Upper lobe of right lung (tissue), 1 donor: ENCODE results near the gene ISLR. TPM values are rescaled to one million over a fixed set of nuclear protein-coding genes. Genes with fewer than 3 reads are reported as not detected.

ENCODE experiments used
- ATAC-seq: fragments of 200-7000 bp; cut with Tn5 transposase; one replicate; pipeline ENCODE4 v1.9.1; 2020; ENCODE audit warnings: mild to moderate bottlenecking, moderate library complexity
- DNase-seq: peaks from one replicate; pipeline ENCODE4 v3.0.0-alpha.2; 2020
- H3K27ac ChIP-seq: fragments of 200-600 bp; one replicate; pipeline ENCODE4 v1.8.0; 2022
- H3K27me3 ChIP-seq: fragments of 200-600 bp; one replicate; pipeline ENCODE4 v1.8.0; 2022; ENCODE audit warnings: mild to moderate bottlenecking
- H3K36me3 ChIP-seq: fragments of 200-600 bp; one replicate; pipeline ENCODE4 v1.8.0; 2022
- H3K4me1 ChIP-seq: fragments of 200-600 bp; one replicate; pipeline ENCODE4 v1.8.0; 2022
- H3K4me3 ChIP-seq: fragments of 200-600 bp; one replicate; pipeline ENCODE4 v1.8.0; 2022; ENCODE audit warnings: mild to moderate bottlenecking
- H3K9me3 ChIP-seq: fragments of 200-600 bp; one replicate; pipeline ENCODE4 v1.8.0; 2022
- CTCF ChIP-seq: fragments of 200-600 bp; IDR thresholded peaks from one replicate; pipeline ENCODE4 v1.8.0; 2022; ENCODE audit warnings: antibody characterized with exemption
- intact Hi-C: fragments of 100-400 bp; cut with DNase I; formaldehyde crosslinking; loops from one replicate; pipeline ENCODE4 v1.11.0; 2022
- total RNA-seq: library from RNA; stranded (reverse); fragmentation: NEBNext Ultra II Directional; extraction: Animal tissue kit (Norgen Biotek cat#: 25700); gene quantifications from one replicate; pipeline ENCODE4 v1.2.1, GENCODE V29; 2021
- donor health status: DM: no; HTN: yes; CAD: no; lungs with severe emphysema.

ISLR gene
- total RNA-seq, 1 donor from 2014 or later, result 40.6 TPM

- H3K4me3 ChIP-seq, result no peak overlapping the region
- peaks cover 91% of the 10 kb centered on the region for H3K27me3 ChIP-seq
- H3K9me3 ChIP-seq, result no peaks in the 10 kb centered on the region
- TF ChIP-seq CTCF, result no peak
- no peaks in the 10 kb centered on the region for H3K36me3 ChIP-seq
- H3K27ac ChIP-seq, result no peak overlapping the region
- intact Hi-C loops, result no loop called here
- ATAC-seq (no peak), DNase-seq (no peak)
- peaks cover 15% of the 10 kb centered on the region for H3K4me1 ChIP-seq
These were observed 42.5 kb upstream of the ISLR start for GRCh38 chr15:74130849-74131627.

- TF ChIP-seq CTCF, result no peak
- ATAC-seq, result no peak
- DNase-seq, result no peak
- no peaks in the 10 kb centered on the region for H3K9me3 ChIP-seq
- H3K36me3 ChIP-seq, result no peaks in the 10 kb centered on the region
- intact Hi-C loops, result no loop called here
- peaks cover 15% of the 10 kb centered on the region for H3K4me1 ChIP-seq
- H3K4me3 ChIP-seq, result no peak overlapping the region
- H3K27me3 ChIP-seq, result peaks cover 94% of the 10 kb centered on the region
- H3K27ac ChIP-seq, result no peak overlapping the region
These were observed 41.7 kb upstream of the ISLR start for GRCh38 chr15:74131628-74132413.

- H3K36me3 ChIP-seq, result no peaks in the 10 kb centered on the region
- no peak overlapping the region for H3K27ac ChIP-seq
- no peak overlapping the region for H3K4me3 ChIP-seq
- H3K27me3 ChIP-seq, result peaks cover 96% of the 10 kb centered on the region
- ATAC-seq (no peak), DNase-seq (no peak)
- intact Hi-C loops, result no loop called here
- no peak for TF ChIP-seq CTCF
- H3K4me1 ChIP-seq, result peaks cover 11% of the 10 kb centered on the region
- no peaks in the 10 kb centered on the region for H3K9me3 ChIP-seq
These were observed 40.5 kb upstream of the ISLR start for GRCh38 chr15:74132681-74133651.

GRCh38 chr15:74133694-74134386, 39.7 kb upstream of the ISLR start:
- Histone ChIP-seq H3K27ac (no peak overlapping the region), H3K4me1 (peaks cover 5% of the 10 kb centered on the region), H3K27me3 (peaks cover 94% of the 10 kb centered on the region), H3K36me3 (no peaks in the 10 kb centered on the region), H3K4me3 (no peak overlapping the region), H3K9me3 (no peaks in the 10 kb centered on the region)
- DNase-seq, result no peak
- TF ChIP-seq CTCF, result no peak
- no peak for ATAC-seq
- intact Hi-C loops, result no loop called here
